Heart left ventricle (tissue), 16 donors: ENCODE results near the gene SLC17A7. TPM values are rescaled to one million over a fixed set of nuclear protein-coding genes. Genes with fewer than 3 reads are reported as not detected.

Experiments
- ATAC-seq, 4 donors: fragments of 200-7000 bp; cut with Tn5 transposase; one replicate each; pipeline ENCODE4 v1.9.1; 2020 to 2022; ENCODE audit warnings: moderate library complexity in 4 of 4, mild to moderate bottlenecking in 3 of 4, moderate number of reproducible peaks in 1 of 4
- DNase-seq, 5 donors: peaks; one replicate each; pipeline ENCODE4 v3.0.0-alpha.2; 2020
- H3K27ac ChIP-seq, 12 donors: fragments of 200-600 bp; sonication (generic) in 4 of 12; one replicate each; pipeline versions ENCODE4 v1.5.0 to v1.8.0; 2016 to 2022; ENCODE audit warnings: mild to moderate bottlenecking in 2 of 12
- H3K27me3 ChIP-seq, 9 donors: fragments of 200-600 bp; sonication (generic) in 2 of 9; one replicate each; pipeline versions ENCODE4 v1.5.1 to v1.8.0; 2016 to 2022; ENCODE audit warnings: mild to moderate bottlenecking in 3 of 9
- H3K36me3 ChIP-seq, 9 donors: fragments of 200-600 bp; sonication (generic) in 2 of 9; one replicate each; pipeline versions ENCODE4 v1.5.0 to v1.8.0; 2018 to 2022; ENCODE audit warnings: mild to moderate bottlenecking in 2 of 9
- H3K4me1 ChIP-seq, 12 donors: fragments of 200-600 bp; sonication (generic) in 4 of 12; one replicate each; pipeline versions ENCODE4 v1.5.0 to v1.8.0; 2016 to 2022; ENCODE audit warnings: mild to moderate bottlenecking in 3 of 12
- H3K4me3 ChIP-seq, 12 donors: fragments of 200-600 bp; sonication (generic) in 4 of 12; one replicate each; pipeline versions ENCODE4 v1.5.0 to v1.8.0; 2017 to 2022; ENCODE audit warnings: mild to moderate bottlenecking in 9 of 12, moderate library complexity in 4 of 12
- H3K9me3 ChIP-seq, 12 donors: fragments of 200-600 bp; sonication (generic) in 4 of 12; one replicate each; pipeline versions ENCODE4 v1.5.0 to v1.8.0; 2016 to 2022; ENCODE audit warnings: mild to moderate bottlenecking in 1 of 12
- POLR2A ChIP-seq, 2 donors: fragments of 450-650 bp; IDR thresholded peaks; one replicate each; pipeline ENCODE4 v1.6.1; 2017; ENCODE audit warnings: antibody characterized with exemption in 2 of 2, mild to moderate bottlenecking in 2 of 2, moderate library complexity in 2 of 2
- WGBS, 4 donors: extraction: QIAGEN DNeasy Blood & Tissue Kit in 2 of 4; methylation state at CpG; one replicate each; pipeline versions ENCODE4 v1.1.5 to v1.1.7; 2013 to 2018; 5-methylcytosine and 5-hydroxymethylcytosine counted together
- intact Hi-C, 10 donors: fragments of 100-400 bp; cut with DNase I; formaldehyde crosslinking; loops; one replicate each; pipeline versions ENCODE4 v1.11.1 to v1.14.2; 2022
- polyA plus RNA-seq, 2 donors: library from polyadenylated mRNA; stranded (reverse); fragments of 200-250 nt; gene quantifications; one replicate each; pipeline ENCODE4 v1.2.3, GENCODE V29; 2013
- total RNA-seq, 9 donors: library from RNA; depleted of rRNA in 2 of 9; stranded (reverse); fragments of >200 nt in 2 of 9; fragmentation: NEBNext Ultra II Directional in 3 of 9; extraction: Animal tissue kit (Norgen Biotek cat#: 25700) in 3 of 9; gene quantifications; one replicate each; pipeline versions ENCODE4 v1.1.0 to v1.2.4, GENCODE V29; 2016 to 2023
- TF ChIP-seq, protein P1 (sequence below), 12 donors: fragments of 200-600 bp; sonication (generic) in 4 of 12; IDR thresholded peaks; one replicate each; pipeline versions ENCODE4 v1.5.0 to v1.8.0; 2018 to 2022; ENCODE audit warnings: antibody characterized with exemption in 12 of 12, mild to moderate bottlenecking in 5 of 12
- donor health status: ischemic (EF 13 %, LVEDD 7.1; RV severe dilation, severe dysfunction).
- donor health status: healthy with polysubstance abuse.
- donor health status: DM: no; HTN: yes; CAD: no.
- donor health status: DM: no; HTN: no; CAD: no.
- donor health status: ischemic (EF 25% LVEDD 6.9; RV normal size, moderate dysfunction).
- donor health status: ischemic (EF 25% LVEDD 5.7; RV mildly dilated, moderate dysfunction).
- donor health status: healthy.
- donor health status: DM: yes; HTN: yes; CAD: no.
- donor health status: ischemic (EF 35%, LVEDD 5.7; RV mildly dilated, moderate dysfunction).
- donor health status: nonischemic (EF 11% LVEDD 7.7; RV severe dilation, severe dysfunction).
- donor health status: DM: yes; HTN: yes; CAD: no.
- donor health status: PGD.
- donor health status: ischemic (EF 29% LVEDD 5.4; RV normal size, mild dysfunction).
- donor health status: nonischemic (EF 23%, LVEDD 6.1; RV moderate dilation, normal function).

Gene SLC17A7
- total and polyA plus RNA-seq, 11 donors = 0.46 to 1.6 (median 0.89) TPM

GRCh38 chr19:49421039-49421877 is 20.1 kb downstream of the SLC17A7 start:
- no peaks in the 10 kb centered on the region for H3K36me3 ChIP-seq
- ATAC-seq (peak; percentile 41 to 84 (median 66)), DNase-seq (peak; percentile 70 to 83 (median 73))
- TF ChIP-seq POLR2A (IDR thresholded peaks at IDR 0.05) = no peak
- TF ChIP-seq, protein P1, sequence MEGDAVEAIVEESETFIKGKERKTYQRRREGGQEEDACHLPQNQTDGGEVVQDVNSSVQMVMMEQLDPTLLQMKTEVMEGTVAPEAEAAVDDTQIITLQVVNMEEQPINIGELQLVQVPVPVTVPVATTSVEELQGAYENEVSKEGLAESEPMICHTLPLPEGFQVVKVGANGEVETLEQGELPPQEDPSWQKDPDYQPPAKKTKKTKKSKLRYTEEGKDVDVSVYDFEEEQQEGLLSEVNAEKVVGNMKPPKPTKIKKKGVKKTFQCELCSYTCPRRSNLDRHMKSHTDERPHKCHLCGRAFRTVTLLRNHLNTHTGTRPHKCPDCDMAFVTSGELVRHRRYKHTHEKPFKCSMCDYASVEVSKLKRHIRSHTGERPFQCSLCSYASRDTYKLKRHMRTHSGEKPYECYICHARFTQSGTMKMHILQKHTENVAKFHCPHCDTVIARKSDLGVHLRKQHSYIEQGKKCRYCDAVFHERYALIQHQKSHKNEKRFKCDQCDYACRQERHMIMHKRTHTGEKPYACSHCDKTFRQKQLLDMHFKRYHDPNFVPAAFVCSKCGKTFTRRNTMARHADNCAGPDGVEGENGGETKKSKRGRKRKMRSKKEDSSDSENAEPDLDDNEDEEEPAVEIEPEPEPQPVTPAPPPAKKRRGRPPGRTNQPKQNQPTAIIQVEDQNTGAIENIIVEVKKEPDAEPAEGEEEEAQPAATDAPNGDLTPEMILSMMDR (IDR thresholded peaks at IDR 0.05) = no peak
- H3K4me3 ChIP-seq = peak overlapping the region in 9 of 12 donors; percentile 11 to 39 (median 28)
- intact Hi-C loops = no loop called here
- H3K27ac ChIP-seq = no peak overlapping the region
- H3K4me1 ChIP-seq = peaks cover 0 to 39% (median 27%) of the 10 kb centered on the region in 12 donors
- WGBS, 4 donors = 6 to 10% (median 8%) methylated on average over 39 to 48 of the region's 48 CpGs
- H3K27me3 ChIP-seq = peaks cover 40 to 100% (median 76%) of the 10 kb centered on the region in 9 donors
- H3K9me3 ChIP-seq = no peaks in the 10 kb centered on the region

- H3K27ac ChIP-seq = no peak overlapping the region
- ATAC-seq = no peak
- no peaks in the 10 kb centered on the region for H3K9me3 ChIP-seq
- H3K4me1 ChIP-seq = peaks cover 0 to 35% (median 27%) of the 10 kb centered on the region in 12 donors
- no peak overlapping the region for H3K4me3 ChIP-seq
- H3K36me3 ChIP-seq = no peaks in the 10 kb centered on the region
- no peak for TF ChIP-seq POLR2A (IDR thresholded peaks at IDR 0.05)
- TF ChIP-seq, protein P1 (IDR thresholded peaks at IDR 0.05) = no peak
- intact Hi-C loops = no loop called here
- WGBS, 4 donors = 65 to 73% (median 70%) methylated on average over 2 of the region's 2 CpGs
- H3K27me3 ChIP-seq = peaks cover 32 to 99% (median 66%) of the 10 kb centered on the region in 9 donors
- no peak for DNase-seq
These were observed 21.1 kb downstream of the SLC17A7 start for GRCh38 chr19:49420227-49420626.

- peaks cover 29 to 93% (median 57%) of the 10 kb centered on the region in 9 donors for H3K27me3 ChIP-seq
- H3K9me3 ChIP-seq = no peaks in the 10 kb centered on the region
- TF ChIP-seq POLR2A (IDR thresholded peaks at IDR 0.05) = no peak
- TF ChIP-seq, protein P1 (IDR thresholded peaks at IDR 0.05) = no peak
- no peak overlapping the region for H3K27ac ChIP-seq
- 80 to 88% (median 81%) methylated on average over 2 of the region's 2 CpGs for WGBS, 4 donors
- DNase-seq (no peak), ATAC-seq (no peak)
- H3K36me3 ChIP-seq = no peaks in the 10 kb centered on the region
- H3K4me1 ChIP-seq = peaks cover 0 to 35% (median 27%) of the 10 kb centered on the region in 12 donors
- intact Hi-C loops = no loop called here
- H3K4me3 ChIP-seq = no peak overlapping the region
These were observed 22.2 kb downstream of the SLC17A7 start for GRCh38 chr19:49419173-49419572.

DNA sequence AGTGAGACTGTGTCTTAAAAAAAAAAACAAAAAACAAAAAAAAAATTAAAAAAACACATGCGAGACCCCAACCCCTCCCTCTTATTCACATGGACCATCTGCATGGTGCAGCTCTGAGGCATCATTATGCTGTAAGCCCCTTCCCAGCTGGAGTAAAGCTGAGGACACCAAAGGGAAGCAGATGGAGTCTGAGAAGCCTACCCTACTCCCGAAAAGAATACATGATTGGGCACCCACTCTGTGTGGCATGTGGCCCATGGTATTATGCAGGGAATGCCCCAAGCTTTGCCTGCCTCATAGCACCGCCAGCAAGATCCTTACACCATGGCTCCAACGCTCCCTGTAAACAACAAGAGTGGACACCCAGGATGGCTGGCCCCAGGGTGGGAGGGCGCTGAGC is 22.8 kb downstream of the SLC17A7 start:
- Histone ChIP-seq H3K4me3 (no peak overlapping the region), H3K9me3 (no peaks in the 10 kb centered on the region), H3K4me1 (peaks cover 0 to 30% (median 23%) of the 10 kb centered on the region in 12 donors), H3K27me3 (peaks cover 29 to 86% (median 50%) of the 10 kb centered on the region in 9 donors), H3K36me3 (no peaks in the 10 kb centered on the region), H3K27ac (no peak overlapping the region)
- 84 to 92% (median 88%) methylated on average over 5 of the region's 5 CpGs for whole genome bisulfite sequencing, 4 donors
- TF ChIP-seq, protein P1 (IDR thresholded peaks at IDR 0.05) = no peak
- no peak for TF ChIP-seq POLR2A (IDR thresholded peaks at IDR 0.05)
- intact Hi-C loops = no loop called here
- ATAC-seq = no peak
- no peak for DNase-seq
